HG02588 (cell line): ENCODE results near the gene NOVA2.

Source experiments
- ATAC-seq: cut with Tn5 transposase; IDR thresholded peaks from one replicate; pipeline ENCODE4 v1.9.1; 2021; ENCODE audit warnings: mild to moderate bottlenecking, moderate library complexity; ENCODE audit not compliant: unreplicated experiment

NOVA2 gene

GRCh38 chr19:45962021-45962420, 11.6 kb downstream of the NOVA2 start:
- no peak for ATAC-seq

GRCh38 chr19:45960595-45961235, 12.9 kb downstream of the NOVA2 start:
- ATAC-seq, result no peak

GRCh38 chr19:45959517-45960025, 14.1 kb downstream of the NOVA2 start:
- no peak for ATAC-seq

GRCh38 chr19:45958769-45959516, 14.7 kb downstream of the NOVA2 start:
- ATAC-seq, result no peak

- no peak for ATAC-seq
These were observed 15.3 kb downstream of the NOVA2 start for GRCh38 chr19:45958320-45958719.

GRCh38 chr19:45955905-45956608, 17.6 kb downstream of the NOVA2 start:
- ATAC-seq, result no peak

- ATAC-seq, result no peak
These were observed 19.5 kb downstream of the NOVA2 start for GRCh38 chr19:45954156-45954555.

- ATAC-seq, result no peak
These were observed 20.0 kb downstream of the NOVA2 start for GRCh38 chr19:45953676-45954075.

- ATAC-seq, result no peak
These were observed 20.8 kb downstream of the NOVA2 start for GRCh38 chr19:45952686-45953505.

GRCh38 chr19:45952341-45952685, 21.4 kb downstream of the NOVA2 start:
- ATAC-seq, result no peak

GRCh38 chr19:45947926-45948325, 25.7 kb downstream of the NOVA2 start:
- ATAC-seq, result no peak

- no peak for ATAC-seq
These were observed 33.2 kb downstream of the NOVA2 start for GRCh38 chr19:45940515-45940805.

- no peak for ATAC-seq
These were observed 33.7 kb downstream of the NOVA2 start for GRCh38 chr19:45939792-45940514.

- no peak for ATAC-seq
These were observed 34.8 kb downstream of the NOVA2 start for GRCh38 chr19:45938733-45939319.

GRCh38 chr19:45935267-45935666, 38.4 kb downstream of the NOVA2 start:
- ATAC-seq, result no peak

GRCh38 chr19:45934551-45935230, 39.0 kb downstream of the NOVA2 start:
- no peak for ATAC-seq

- no peak for ATAC-seq
These were observed 39.9 kb downstream of the NOVA2 start for GRCh38 chr19:45933759-45934158.

GRCh38 chr19:45931055-45931454, 42.6 kb downstream of the NOVA2 start:
- ATAC-seq, result no peak

- ATAC-seq, result no peak
These were observed 44.4 kb downstream of the NOVA2 start for GRCh38 chr19:45929247-45929646.
